HG03159 (cell line): Measurements from ENCODE around the gene USP24.

ENCODE experiments used
- ATAC-seq: cut with Tn5 transposase; IDR thresholded peaks from one replicate; pipeline ENCODE4 v1.9.1; 2021; ENCODE audit warnings: mild to moderate bottlenecking, moderate library complexity; ENCODE audit not compliant: unreplicated experiment

The USP24 gene

DNA sequence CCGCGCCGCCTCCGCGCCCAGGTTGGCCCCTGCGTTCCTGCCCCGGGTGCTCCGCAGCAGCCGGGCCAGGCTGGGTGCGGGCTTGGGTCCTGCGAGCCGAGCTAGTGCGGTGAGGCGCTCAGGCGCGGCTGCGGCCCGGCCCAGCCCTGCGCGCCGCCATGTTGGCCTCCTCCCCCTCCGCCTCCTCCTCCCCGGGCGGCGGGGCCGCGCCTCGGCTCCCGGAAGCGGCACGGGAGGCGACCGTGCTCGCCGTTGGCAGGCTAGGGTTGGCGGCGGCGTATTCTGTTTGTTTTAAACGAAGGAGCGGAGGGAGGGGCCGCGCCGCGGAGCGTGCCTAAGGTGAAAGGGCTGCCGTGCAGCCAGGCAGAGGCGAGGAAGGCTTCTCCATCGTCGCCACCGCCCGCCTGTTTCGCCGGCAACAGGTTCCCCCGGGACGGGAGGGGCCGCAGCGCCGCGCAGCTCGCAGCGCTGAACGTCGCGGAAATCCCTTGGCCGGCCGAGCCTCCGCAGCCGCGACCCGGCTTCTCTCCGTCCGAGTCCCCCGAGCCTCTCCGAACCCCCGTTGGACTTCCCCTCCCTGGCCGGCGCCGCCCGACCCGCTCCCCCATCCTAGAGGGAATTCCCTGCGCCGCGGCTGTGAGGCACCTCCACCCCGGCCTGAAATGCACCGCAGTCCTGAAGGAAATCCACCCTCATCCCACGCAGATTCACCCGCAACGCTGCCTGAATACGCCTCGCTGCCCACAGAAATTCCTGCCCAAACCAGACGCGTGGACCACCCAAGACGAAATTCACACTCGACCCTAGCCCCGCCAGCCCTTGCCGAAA lies at the start of gene USP24:
TSS of gene USP24 (minus strand) at position 171 of the 828 bp plus-strand sequence. CDS start 251 bp downstream, outside the sequence.
- ATAC-seq: peak; percentile 65

DNA sequence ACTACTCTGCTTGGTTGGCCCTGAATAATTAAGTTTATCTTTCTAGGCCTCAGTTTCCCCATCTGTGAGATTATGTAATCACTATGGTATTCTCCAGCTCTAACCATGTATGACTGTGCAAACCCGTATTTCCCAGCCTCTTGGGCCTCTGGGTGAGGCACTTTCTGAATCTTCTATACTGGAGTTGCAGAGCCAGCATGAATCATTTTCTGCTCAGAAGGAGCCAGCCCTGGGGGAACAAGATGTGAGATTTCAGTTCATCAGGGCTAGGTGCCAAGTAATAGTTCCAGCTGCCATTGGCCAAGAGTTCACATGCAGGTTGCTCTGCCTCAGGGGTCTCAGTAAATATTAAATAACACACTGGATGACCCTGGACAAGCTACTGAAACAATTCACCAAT lies 47.7 kb upstream of the USP24 start:
- no peak for ATAC-seq

DNA sequence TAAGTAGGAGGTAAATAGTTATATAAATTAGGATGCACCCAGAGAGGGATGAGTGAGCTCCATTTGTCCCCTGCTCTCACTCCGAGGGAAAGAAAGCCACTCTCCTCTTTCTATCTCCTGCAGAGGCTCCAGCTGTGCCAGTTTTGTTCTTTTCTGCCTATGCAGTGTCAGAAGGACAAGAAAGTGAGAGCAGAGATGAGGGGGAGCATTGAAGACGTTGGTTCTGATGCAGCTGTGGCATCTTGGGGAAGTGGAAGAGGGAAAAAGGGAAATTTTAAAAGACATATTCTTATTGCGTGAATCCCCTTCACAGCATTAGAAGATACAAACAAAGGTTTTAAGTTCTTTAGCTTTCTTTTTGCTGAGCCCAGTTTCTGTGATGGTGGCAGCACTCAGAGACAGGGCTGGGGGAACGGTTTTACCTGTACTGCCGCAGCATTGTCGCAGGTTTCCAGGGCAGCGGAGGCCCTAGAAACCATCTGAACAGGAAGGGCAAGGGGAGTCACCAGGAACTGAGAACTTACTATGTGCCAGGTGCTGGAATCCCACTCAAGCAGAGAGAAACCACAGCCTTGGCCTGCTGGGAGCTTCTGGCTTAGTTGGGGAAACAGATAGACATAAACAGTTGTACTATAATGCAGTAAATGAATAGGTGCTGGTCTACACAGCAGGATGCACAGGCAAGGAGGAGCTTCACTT lies 44.9 kb upstream of the USP24 start:
- peak; percentile 61 for ATAC-seq

GRCh38 chr1:55257958-55258357 lies 42.8 kb upstream of the USP24 start:
- ATAC-seq: no peak

- ATAC-seq: no peak
These were observed 40.7 kb upstream of the USP24 start for GRCh38 chr1:55255901-55256300.

DNA sequence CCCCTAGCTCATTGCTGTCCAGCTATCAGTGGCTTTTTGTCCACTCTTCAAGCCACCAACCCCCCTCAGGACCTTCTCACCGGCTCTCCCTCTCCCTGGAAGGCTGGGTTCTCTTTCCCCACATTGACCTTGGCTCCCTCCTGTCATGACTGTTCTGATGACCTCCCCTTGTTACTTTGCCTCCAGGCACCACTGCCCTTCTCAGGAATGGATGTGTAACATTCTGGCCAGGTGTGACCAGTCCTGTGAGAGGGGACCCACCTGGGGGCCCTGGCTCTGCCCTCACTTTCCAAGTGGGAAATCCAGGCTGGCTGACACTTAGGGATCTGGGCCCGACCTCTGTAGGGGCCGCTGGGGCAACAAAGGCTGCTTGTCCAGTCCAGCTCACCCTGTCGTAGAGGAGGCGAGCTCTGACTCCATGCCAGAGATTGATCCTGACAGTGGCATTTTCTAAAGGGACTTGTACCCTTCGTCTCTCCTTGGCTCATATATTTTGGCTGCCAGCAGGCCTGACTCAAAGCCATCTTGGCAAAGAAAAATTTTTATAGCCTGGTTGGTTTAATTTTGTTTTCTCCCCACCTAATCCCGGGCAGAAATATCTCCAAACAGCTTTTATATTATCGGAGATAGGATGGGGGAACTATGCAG lies 37.9 kb upstream of the USP24 start:
- no peak for ATAC-seq

- ATAC-seq: no peak
These were observed 35.4 kb upstream of the USP24 start for GRCh38 chr1:55250399-55251075.

DNA sequence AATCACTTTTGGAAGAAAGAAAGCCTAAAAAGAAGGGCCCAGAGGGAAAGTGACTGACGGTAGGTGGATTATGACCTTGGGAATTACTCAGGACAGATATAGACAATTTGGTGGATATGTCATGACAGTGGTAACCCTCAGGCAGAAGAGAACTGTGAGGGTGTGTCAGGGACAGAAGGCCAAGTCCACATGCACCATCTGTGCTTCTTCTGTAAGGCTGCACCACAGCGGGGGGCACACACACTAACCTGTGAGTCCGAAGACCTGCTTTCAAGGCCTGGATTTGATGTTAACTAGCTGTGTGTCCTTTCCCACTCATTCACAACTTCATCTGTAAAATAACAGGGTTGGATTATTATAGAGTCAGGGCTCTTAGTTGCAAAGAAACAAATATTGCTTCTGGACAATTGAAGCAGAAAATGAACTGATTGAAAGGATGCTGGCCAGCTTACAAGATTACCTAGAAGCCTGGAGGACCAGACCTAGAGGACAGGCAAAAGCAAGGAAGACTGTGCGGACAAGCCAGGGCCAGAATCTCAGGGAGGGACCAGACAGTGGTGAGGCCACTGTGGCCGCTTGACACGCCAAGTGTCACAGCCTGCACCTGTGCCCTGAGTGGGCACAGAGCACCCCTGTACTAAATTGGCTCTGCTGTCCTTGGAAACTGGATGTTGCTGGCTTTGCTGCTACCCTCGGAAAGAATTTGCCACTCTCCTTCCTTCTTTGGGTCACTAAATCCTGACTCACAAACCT lies 34.7 kb upstream of the USP24 start:
- no peak for ATAC-seq

- no peak for ATAC-seq
These were observed 31.7 kb upstream of the USP24 start for GRCh38 chr1:55246896-55247295.

DNA sequence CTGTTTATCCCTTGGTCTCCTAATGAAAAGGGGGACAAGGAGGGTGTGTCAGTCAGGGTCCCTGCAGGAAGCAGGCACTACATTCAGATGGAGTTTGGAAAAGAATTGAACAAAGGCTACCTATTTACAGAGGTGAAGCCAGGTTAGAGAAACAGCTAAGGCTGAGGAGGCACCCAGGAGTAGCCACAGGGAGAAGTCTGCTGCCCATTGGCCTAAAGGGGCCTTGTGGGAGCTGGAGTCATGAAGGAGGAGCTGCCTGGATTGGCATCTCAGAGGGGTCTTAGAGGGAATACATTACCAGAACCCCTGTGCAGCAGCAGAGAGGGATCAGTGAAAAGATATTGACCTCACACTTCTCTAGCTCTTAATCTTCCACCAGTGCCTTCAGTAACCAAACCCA lies 31.2 kb upstream of the USP24 start:
- no peak for ATAC-seq

DNA sequence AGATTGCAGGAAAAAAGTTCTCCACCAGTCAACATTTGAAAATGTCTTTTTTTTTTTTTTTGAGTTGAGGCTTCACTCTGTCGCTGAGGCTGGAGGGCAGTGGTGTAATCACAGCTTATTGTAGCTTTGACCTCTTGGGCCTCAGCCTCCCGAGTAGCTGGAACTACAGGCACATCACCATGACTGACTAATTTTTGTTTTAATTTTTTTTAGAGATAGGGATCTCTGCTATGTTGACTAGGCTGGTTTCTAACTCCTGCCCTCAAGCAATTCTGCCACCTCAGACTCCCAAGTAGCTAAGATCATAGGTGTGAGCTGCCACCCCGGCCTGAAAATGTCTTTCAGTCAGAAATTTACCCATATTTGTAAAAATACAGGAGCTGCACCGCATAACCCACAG lies 30.6 kb upstream of the USP24 start:
- no peak for ATAC-seq

GRCh38 chr1:55244476-55245099 lies 29.4 kb upstream of the USP24 start:
- ATAC-seq: no peak

DNA sequence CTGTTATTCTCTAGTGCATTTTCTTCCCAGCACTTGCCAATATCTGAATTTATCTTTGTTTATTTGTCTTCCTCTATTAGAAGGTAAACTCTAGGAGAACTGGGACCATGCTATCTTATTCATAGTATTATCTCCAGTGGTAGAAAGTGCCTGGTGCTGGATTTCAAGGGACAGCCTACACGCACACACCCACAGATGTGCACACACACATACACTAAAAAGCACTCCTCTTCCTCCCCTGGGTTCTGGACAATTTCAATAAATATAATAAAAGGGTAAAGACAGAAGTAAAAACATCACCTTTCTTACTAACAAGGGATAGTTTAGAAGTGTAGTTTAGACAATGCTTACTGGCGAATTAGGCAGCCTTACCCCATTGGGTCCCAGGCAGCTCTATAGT lies 28.5 kb upstream of the USP24 start:
- ATAC-seq: no peak

- ATAC-seq: no peak
These were observed 24.4 kb upstream of the USP24 start for GRCh38 chr1:55239548-55239947.

DNA sequence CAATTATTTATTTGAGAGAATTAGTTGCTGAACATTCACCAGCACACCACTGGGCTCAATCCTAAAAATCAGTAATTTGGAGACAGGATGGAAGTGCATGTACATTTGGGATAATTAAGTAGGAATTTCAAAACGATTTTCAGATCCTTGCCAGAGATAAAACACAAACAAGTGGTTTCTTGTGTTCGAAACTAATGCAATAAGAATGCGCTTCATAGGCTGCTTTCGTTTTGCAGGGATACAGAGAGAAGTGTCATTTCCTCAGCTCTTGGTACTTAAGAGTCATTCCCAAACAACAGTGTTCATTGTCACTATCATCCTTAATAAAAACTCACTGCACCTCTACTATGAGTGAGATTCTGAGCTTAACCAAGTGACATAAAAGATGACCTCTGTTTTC lies 20.6 kb upstream of the USP24 start:
- ATAC-seq: no peak

DNA sequence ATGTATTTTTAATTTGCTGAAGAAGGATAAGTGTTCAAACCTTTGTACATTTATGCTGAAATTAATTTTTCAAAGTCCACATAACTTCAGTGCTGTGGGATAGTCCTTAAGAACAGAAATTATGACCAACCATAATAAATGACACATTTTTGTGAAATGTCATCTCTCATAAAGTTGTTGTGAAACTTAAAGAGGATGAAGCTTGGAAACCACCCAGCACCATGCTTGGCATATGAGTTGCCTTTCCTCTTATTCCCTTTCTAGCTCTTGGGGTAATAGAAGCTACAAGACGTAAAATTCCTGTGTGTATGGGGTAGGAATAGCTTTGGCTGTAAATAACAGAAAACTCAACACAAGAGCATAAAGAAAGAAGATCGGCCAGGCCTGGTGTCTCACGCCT lies 18.9 kb upstream of the USP24 start:
- ATAC-seq: no peak

GRCh38 chr1:55233145-55233777 lies 18.1 kb upstream of the USP24 start:
- ATAC-seq: no peak

DNA sequence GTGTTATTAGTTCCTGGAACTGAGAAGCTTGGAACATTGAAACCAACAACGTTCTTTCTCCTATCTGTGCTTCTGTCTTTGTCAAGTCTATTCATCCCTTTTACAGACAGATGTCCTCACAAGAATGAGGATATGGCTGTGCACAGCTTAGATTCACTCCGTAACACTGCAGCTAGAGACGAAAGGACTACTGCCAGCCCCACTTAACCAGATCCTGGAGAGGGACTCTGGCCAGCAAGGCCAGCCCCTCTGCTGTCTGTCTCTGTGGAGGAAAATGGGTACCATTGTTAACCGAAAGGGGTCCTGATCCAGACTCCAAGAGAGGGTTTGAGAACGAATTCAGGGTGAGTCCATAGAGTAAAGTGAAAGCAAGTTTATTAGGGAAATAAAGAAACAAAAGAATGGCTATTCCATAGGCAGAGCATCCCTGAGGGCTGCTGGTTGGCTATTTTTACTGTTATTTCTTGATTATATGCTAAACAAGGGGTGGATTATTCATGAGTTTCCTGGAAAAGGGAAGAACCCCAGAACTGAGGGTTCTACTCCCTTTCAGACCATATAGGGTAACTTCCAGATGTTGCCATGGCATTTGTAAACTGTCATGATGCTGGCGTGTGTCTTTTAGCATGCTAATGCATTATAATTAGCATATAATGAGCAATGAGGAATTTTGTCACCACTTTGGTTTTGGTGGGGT lies 17.4 kb upstream of the USP24 start:
- ATAC-seq: no peak

DNA sequence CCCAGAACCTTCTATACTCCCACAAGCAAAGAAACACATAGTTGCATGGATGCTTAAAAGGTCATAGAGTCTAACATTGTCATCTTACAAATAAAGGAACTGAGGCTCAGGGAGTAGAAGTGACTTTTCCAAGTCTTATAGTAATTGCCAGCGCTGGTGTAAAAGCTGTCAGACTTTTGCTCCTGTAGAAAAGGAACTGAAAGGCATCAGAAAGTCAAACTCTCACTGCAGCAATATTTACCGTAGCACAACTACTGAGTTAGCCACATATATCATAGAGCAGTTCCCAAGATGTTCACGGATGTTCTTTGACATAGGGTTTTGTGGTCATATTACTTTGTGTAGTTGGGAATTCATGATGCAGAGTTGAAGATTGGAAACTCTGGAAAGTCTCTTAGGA lies 16.6 kb upstream of the USP24 start:
- ATAC-seq: no peak
